GM18505 (cell line): ENCODE data around the gene ADGRV1.

Experiments
- ATAC-seq: cut with Tn5 transposase; IDR thresholded peaks from one replicate; pipeline ENCODE4 v1.9.1; 2021; ENCODE audit not compliant: unreplicated experiment
- POLR2A ChIP-seq: IDR thresholded peaks from 4 replicates; pipeline ENCODE4 v1.6.1; 2011; ENCODE audit warnings: borderline replicate concordance; ENCODE audit not compliant: insufficient read depth, insufficient read length; ENCODE audit errors: extremely low read depth

ADGRV1 gene

DNA sequence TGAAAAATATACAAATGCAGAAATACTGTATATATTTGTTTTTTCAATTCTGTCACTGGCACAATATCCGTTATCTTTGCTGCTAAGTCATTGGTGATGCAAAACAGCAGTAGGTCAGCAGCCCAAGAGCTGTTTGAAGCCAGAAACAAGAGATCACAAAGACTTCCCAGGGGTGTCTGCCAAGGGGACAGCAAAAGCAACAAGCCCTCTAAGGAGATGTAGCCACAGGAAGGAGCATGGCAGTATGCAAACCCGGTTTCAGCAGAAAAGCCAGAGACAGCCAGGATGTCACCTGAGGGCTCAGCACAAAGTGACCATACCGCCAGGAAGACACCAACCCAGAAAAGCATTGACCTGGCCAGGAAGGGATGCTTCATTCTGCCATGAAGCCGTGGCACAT lies 583.0 kb downstream of the ADGRV1 start:
- ATAC-seq, result no peak

GRCh38 chr5:91142386-91142785 lies 583.8 kb downstream of the ADGRV1 start:
- ATAC-seq, result no peak
- no peak for TF ChIP-seq POLR2A

More for the DNA sequence above, 583.0 kb downstream of the ADGRV1 start:
- no peak for TF ChIP-seq POLR2A

- ATAC-seq, result no peak
- TF ChIP-seq POLR2A, result no peak
Measured at GRCh38 chr5:91142819-91143218, 584.2 kb downstream of the ADGRV1 start.

DNA sequence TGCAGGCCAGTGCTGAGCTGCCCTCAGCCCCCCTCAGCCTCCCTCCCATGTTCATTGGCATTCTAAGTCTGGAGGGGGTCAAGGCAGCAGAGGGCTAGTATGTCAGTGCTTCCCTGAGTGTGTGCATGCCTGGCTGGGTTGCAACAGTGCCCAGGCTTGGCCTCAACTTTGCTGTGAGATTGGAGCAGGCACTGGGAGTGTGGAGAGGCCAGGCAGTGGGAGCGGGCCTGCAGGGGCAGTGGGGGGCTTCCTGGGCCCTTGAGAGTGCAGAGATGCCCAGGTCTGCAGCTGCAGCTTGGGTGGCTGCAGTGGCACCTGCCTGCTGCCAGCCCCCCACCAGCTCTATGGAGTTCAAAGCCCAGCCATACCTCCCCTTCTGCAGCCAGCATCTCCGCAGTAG lies 585.2 kb downstream of the ADGRV1 start:
- ATAC-seq, result no peak
- no peak for TF ChIP-seq POLR2A

GRCh38 chr5:91144491-91145332 lies 586.1 kb downstream of the ADGRV1 start:
- no peak for TF ChIP-seq POLR2A
- no peak for ATAC-seq

GRCh38 chr5:91145333-91145620 lies 586.7 kb downstream of the ADGRV1 start:
- no peak for ATAC-seq
- TF ChIP-seq POLR2A, result no peak

DNA sequence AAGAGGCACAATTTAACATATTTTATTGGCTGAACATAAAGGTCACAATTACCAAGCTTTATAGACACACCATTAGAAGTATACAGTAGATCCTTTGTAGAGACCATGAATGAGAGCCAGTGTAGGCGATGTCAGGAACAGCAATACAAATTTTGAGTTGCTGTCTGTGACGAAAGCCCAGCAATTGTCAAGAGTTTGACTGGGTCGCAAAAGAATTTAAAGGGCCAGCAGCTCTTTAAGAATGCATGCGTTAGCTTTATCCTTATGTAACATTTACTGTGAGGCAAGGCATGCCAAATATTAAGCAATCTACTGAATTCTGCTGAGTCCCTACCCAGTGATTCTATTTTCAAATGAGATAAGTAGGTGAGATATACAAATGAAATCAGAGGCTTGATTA lies 587.6 kb downstream of the ADGRV1 start:
- no peak for ATAC-seq
- TF ChIP-seq POLR2A, result no peak

- no peak for ATAC-seq
- no peak for TF ChIP-seq POLR2A
Measured at GRCh38 chr5:91146905-91147600, 588.5 kb downstream of the ADGRV1 start.

DNA sequence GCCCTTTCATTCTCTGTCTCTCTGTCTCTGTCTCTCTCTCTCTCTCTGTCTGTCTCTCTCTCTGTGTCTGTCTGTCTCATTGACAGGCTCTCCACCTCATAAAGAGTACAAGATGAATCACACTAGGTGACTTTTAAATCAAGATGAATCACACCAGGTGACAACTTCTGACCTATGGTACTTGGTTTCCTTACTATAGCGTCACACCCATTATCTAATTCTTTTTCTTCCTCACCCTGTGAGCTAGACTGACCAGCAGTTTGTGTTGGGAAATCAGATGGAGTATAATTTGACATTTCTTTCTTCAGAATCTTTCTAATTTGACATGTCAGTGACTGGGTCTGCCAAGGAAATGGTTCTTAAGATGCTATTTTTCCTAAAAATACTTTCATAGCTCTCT lies 591.6 kb downstream of the ADGRV1 start:
- no peak for ATAC-seq

DNA sequence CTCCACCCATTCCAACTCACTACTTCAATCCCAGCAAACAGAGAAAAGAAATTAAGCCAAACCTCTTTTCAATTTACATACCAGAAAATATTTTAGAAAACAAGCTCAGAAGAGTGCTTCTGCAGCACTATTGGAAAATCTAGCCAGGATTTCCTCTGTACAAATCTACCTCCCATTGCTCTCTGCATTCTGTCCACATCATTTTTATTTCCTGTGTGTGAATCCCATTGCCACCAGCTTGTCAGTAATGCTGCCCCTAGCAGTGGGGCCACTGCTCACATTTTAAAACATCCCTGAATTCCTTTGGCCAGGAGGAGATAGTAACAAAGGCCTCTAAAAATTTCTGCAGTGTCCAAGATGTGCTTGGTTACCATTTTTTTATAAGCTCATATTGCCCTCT lies 592.0 kb downstream of the ADGRV1 start:
- no peak for ATAC-seq
- no peak for TF ChIP-seq POLR2A

More for the DNA sequence above, 591.6 kb downstream of the ADGRV1 start:
- no peak for TF ChIP-seq POLR2A

DNA sequence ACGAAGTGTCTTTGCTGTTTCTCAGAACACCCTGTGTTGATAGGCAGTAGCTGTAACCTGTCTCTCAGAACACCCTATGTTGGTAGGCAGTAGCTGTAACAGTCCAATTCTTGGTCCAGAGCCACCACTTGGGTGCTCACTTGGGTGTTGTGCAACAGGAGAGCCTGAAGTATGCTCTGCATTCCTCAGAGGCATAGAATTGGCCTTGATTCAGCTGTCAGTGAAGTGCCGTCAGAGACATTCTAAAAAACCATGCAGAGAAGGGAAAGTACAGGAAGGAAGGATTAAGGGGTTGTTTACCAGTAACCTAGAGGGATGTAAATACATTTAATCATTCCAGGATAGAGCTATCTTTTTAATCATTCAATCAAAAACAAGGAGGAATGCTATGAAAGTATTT lies 593.4 kb downstream of the ADGRV1 start:
- TF ChIP-seq POLR2A, result no peak
- no peak for ATAC-seq

- ATAC-seq, result no peak
Measured at GRCh38 chr5:91154338-91154737, 595.7 kb downstream of the ADGRV1 start.

DNA sequence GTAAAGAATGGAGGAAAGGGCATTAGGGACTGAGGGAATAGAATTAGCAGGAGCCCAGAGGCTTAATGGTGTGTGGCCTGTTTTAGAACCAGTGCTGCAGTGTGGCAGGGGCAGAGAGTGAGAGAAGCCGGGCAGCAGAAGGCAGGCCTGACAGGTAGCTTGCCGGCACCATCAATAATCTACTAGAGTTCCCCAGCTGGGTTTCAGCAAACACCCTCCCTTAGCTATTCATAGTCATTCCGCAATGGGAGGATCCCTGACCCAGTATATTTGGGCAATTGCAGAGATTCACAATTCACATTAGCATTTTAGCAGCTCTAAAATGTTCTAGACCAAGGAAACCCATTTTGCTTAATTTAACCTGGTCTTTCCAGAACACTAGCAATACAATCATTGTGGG lies 596.7 kb downstream of the ADGRV1 start:
- no peak for TF ChIP-seq POLR2A

More at GRCh38 chr5:91154338-91154737, 595.7 kb downstream of the ADGRV1 start:
- no peak for TF ChIP-seq POLR2A

GRCh38 chr5:91156242-91156641 lies 597.6 kb downstream of the ADGRV1 start:
- TF ChIP-seq POLR2A, result no peak
- no peak for ATAC-seq

More for the DNA sequence above, 596.7 kb downstream of the ADGRV1 start:
- no peak for ATAC-seq

GRCh38 chr5:91158011-91158410 lies 599.4 kb downstream of the ADGRV1 start:
- no peak for TF ChIP-seq POLR2A
- ATAC-seq, result no peak

- no peak for TF ChIP-seq POLR2A
- ATAC-seq, result no peak
Measured at GRCh38 chr5:91159647-91160046, 601.0 kb downstream of the ADGRV1 start.
